ENCODE measurements around the gene UBE2J2.

UBE2J2 gene

DNA sequence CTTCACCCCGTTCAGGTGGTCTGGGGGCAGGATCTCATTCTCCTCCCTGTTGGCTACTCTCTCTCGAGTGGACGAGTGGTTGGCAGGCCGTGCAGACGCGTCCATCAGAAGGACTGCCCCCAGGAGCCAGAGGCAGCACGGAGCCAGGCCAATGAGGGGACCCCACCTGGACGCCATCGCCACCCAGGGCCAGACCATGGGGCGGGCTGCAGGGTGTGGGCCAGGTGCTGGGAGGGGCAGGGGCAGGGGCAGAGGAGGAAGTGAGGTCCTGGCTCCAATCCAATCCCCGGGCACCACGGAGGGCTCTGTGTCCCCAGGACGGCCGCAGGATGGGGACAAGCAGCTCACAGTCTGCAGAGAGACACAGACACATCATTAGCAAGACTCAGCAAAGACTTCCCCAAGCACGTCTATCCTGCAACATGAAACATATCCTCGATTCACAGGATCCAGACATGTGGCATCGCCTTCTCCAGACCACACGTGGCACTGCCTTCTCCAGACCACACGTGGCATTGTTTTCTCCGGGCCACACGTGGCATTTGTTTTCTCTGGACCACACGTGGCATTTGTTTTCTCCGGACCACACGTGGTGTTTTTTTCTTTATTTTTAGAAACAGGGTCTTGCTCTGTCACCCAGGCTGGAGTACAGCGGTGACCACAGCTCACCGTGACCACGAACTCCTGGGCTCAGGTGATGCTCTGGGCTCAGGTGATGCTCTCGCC lies 44.9 kb downstream of the UBE2J2 start:
- H3K27ac ChIP-seq: no peak overlapping the region
- no peak for TF ChIP-seq ZFX (IDR thresholded peaks at IDR 0.05; ENCODE audit: borderline replicate concordance)
- TF ChIP-seq, protein P1, sequence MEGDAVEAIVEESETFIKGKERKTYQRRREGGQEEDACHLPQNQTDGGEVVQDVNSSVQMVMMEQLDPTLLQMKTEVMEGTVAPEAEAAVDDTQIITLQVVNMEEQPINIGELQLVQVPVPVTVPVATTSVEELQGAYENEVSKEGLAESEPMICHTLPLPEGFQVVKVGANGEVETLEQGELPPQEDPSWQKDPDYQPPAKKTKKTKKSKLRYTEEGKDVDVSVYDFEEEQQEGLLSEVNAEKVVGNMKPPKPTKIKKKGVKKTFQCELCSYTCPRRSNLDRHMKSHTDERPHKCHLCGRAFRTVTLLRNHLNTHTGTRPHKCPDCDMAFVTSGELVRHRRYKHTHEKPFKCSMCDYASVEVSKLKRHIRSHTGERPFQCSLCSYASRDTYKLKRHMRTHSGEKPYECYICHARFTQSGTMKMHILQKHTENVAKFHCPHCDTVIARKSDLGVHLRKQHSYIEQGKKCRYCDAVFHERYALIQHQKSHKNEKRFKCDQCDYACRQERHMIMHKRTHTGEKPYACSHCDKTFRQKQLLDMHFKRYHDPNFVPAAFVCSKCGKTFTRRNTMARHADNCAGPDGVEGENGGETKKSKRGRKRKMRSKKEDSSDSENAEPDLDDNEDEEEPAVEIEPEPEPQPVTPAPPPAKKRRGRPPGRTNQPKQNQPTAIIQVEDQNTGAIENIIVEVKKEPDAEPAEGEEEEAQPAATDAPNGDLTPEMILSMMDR (IDR thresholded peaks at IDR 0.05): no peak

GRCh38 chr1:1228187-1228586 lies 45.5 kb downstream of the UBE2J2 start:
- no peak overlapping the region for H3K27ac ChIP-seq

DNA sequence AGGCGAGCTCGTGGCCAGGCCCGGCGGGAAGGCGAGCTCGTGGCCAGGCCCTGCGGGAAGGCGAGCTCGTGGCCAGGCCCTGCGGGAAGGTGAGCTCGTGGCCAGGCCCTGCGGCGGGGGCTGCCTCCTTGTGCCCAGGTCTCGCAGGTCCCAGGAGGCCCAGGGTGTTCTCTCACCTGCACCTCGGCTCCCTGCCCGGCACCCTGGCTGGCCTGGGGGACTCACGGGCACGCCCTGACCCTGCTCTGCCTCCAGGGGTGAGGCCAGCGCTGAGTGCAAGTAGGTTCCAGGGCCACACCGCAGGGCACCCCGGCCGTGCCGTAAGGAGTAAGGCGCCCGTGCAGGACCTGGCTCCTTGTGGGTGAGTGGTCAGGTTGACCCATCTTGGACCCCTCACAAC lies 46.3 kb downstream of the UBE2J2 start:
- TF ChIP-seq, protein P1 (IDR thresholded peaks at IDR 0.05): no peak
- TF ChIP-seq ZFX (IDR thresholded peaks at IDR 0.05; ENCODE audit: borderline replicate concordance): no peak

More at GRCh38 chr1:1228187-1228586, 45.5 kb downstream of the UBE2J2 start:
- no peak for TF ChIP-seq ZFX (IDR thresholded peaks at IDR 0.05; ENCODE audit: borderline replicate concordance)
- TF ChIP-seq, protein P1 (IDR thresholded peaks at IDR 0.05): no peak

GRCh38 chr1:1226566-1227362 lies 46.9 kb downstream of the UBE2J2 start:
- no peak overlapping the region for H3K27ac ChIP-seq
- TF ChIP-seq, protein P1 (IDR thresholded peaks at IDR 0.05): no peak
- no peak for TF ChIP-seq ZFX (IDR thresholded peaks at IDR 0.05; ENCODE audit: borderline replicate concordance)

More for the DNA sequence above, 46.3 kb downstream of the UBE2J2 start:
- no peak overlapping the region for H3K27ac ChIP-seq

DNA sequence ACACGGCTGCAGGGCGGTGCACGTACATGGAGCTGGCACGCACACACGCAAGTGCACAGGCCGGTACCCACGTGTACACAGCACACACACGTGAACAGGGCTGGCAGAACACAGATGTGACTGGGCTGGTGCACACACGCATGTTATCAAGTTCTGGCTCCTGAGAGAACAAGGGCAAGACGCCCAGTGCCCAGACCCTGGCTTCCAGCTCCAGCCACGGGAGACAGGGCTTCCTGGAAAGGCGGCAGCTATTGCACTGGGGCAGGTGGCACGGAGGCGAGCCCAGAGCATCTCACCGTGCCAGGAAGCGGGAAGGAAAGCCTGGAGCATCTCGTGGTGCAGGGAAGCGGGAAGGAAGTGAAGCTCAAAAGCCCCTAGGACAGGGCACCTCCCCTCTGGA lies 47.7 kb downstream of the UBE2J2 start:
- TF ChIP-seq, protein P1 (IDR thresholded peaks at IDR 0.05): no peak
- no peak for TF ChIP-seq ZFX (IDR thresholded peaks at IDR 0.05; ENCODE audit: borderline replicate concordance)
- H3K27ac ChIP-seq: no peak overlapping the region

DNA sequence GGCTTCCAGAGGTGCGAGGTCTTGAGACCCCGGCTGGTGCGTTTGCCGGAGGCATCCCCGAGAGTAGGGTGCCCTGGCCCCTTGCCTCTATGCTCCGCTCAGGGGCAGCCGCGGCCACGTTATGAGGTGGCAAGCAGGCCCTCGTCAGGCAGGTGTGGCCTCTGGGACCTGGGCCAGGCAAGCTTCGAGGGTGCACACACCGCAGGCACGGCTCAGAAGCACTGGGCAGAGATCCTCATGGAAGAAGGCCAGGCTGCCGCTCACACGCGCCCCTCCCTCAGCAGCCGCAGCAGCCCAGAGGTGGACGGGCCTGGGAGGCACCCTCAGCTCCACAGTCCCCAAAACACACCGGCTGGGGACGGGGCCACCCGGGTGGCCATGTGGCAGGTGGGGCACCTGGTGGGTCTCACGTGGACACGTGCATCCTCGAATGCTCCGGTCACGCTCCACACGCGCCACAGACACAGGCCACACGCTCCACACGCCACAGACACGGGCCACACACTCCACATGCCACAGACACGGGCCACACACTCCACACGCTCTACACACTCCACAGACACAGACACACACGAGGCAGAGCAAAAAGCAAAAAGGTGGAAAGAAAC lies 48.3 kb downstream of the UBE2J2 start:
- H3K27ac ChIP-seq: no peak overlapping the region
- TF ChIP-seq, protein P1 (IDR thresholded peaks at IDR 0.05): no peak
